Stimulated activated CD4-positive, alpha-beta T cell treated with anti-CD3 and anti-CD28 coated beads, TNF-alpha, amount 100 ng/mL, for 1 hour (primary cell): Measurements from ENCODE around the gene PRRT1.
"Not testable (repeated sequence)": the region's sequence is repeated elsewhere in the genome, so short reads cannot be mapped to it uniquely, and the experiment has no call there.

Source experiments
- DNase-seq, 3 donors: peaks; one replicate each; pipeline ENCODE4 v3.0.0-alpha.2; 2020; ENCODE audit warnings: low read depth in 3 of 3, low spot score in 1 of 3

The PRRT1 gene

GRCh38 chr6:32152769-32153563 is 1.2 kb upstream of the PRRT1 start:
- no peak for DNase-seq

GRCh38 chr6:32151181-32151862 is 417 bp downstream of the PRRT1 start:
- no peak for DNase-seq

DNA sequence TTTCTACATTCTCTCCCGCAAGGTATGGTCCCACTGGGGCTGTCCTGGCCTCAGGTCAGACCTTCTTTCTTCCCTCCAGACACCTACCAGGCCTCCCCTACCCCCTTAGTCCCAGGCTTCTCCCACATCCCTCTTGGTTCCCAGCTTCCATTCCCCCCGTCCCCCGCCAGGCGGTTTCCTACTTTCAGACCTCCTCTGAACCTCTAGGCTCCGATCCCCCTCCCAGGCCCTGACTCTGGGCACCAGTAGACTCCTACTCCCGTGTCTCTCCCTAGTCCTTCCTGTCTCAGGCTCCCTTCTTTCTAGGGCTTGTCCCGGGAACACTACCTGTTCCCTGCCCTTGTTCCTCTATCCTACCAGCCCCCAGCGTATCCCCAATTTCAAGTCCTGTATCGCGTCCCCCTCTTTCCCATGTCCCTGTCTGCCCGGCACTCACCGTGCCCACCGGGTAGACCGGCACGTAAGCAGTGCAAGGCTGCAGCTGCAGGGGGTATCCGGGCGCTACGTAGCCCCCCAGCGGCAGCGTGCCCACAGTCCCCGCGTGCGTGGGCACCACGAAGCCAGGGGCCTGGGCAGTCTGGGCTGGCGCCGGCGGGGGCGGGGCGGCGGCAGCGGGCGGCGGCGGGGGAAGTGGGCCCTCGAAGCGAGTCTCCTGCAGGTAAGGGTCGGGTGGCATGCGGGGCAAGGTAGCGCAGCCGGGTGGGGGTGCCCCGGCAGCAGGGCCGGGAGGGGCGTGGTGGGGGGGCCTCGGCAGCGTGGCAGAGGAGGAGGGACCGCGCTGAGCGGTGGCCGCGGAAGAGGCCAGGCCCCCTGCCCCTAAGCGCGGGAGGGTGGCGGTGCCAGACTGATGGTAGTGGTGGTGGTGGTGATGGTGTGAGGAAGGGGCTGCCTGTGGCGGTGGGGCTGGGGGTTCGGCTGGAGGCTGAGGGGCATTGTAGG is 1.5 kb downstream of the PRRT1 start:
- no peak for DNase-seq

DNA sequence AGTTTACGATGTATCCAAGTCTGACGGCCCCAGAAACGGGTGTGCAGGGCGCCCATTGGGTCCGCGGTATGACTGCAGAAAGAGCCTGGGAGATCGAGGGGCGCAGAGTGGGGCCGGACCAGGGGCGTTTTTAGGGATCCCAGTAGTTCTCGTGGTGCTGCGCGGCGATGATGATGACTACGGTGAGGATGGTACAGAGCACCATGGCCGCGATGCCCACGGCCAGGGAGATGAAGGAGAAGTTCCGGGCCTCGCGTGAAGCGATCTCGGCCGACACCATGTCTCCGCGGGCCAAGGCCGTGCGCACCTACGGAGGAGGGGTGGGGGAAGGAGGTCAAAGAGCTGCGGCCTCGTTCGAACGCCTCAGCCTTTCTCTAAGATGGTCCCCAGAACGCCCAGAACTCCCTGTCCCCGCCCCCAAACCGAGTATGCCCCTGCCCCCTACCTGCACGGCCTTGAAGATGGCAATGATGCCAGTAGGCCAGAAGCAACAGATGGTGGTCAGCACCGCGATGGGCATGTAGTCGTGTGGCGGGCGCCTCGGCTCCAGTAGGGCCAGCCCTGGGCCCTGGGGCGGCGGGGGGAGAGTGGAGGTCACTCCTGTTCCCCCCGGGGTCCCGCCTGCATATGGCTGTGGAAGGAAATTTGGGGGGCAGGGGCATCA is 2.5 kb downstream of the PRRT1 start:
- DNase-seq, result no peak

GRCh38 chr6:32148289-32149091 is 3.2 kb downstream of the PRRT1 start:
- DNase-seq, result peak; percentile 16 to 64 (median 36)

GRCh38 chr6:32147401-32148132 is 4.2 kb downstream of the PRRT1 start:
- DNase-seq, result no peak

DNA sequence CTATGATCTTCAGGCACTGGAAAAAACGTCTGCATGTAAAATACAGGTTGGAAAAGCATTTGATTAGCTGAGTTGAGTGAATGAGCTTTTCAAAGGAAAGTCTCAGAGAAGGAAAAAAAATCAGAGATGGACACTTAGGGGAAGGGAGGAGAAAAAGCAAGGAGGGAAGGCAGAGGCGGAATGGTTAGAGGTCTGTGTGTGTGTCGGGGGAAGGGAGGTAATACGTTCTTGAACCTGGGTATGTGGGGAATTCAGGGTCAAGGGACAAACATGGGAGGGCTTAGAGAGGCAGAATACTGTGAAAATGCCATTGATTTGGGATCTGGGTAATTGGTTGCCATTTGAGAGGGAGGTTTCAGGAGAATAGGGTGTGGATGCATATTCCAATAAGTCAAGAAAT is 5.1 kb downstream of the PRRT1 start:
- no peak for DNase-seq

DNA sequence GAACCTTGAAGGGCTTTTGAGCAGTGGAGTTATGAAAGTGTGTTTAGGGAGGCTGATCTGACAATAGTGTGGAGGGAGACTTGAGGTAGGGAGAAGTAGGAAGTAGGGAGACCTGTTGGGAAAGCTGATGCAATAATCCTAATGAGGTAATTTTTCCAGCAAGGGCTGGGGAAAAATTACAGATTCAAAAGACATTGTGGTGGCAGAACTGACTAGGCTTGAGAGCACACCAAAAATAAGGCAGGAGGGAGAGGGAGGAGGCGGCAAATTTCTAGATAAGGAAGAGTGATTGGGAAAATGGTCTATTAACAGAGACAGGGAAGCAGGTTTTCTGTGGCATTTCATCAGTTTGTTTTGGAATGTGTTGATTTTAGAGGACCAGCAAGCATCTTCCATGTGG is 5.5 kb downstream of the PRRT1 start:
- DNase-seq, result no peak

DNA sequence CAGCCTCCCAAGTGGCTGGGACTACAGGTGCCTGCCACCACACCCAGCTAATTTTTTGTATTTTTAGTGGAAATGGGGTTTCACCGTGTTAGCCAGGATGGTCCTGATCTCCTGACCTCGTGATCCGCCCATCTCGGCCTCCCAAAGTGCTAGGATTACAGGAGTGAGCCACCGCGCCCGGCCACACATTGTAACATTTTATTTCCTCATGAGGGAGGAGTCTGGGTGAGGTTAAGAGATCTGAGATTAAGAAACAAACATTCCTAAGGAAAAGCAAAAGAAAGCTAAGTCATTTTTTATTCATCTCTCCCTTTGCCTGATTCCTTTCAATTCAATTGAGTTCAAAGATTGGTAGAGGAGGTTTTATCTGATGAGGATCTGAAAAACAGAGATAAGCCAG is 7.5 kb downstream of the PRRT1 start:
- DNase-seq, result not testable (repeated sequence)

GRCh38 chr6:32140420-32141046 is 11.2 kb downstream of the PRRT1 start:
- DNase-seq, result no peak

- DNase-seq, result no peak
Observed at GRCh38 chr6:32139590-32139989, 12.1 kb downstream of the PRRT1 start.

- DNase-seq, result no peak
Observed at GRCh38 chr6:32137454-32137853, 14.3 kb downstream of the PRRT1 start.

GRCh38 chr6:32133786-32134185 is 18.0 kb downstream of the PRRT1 start:
- DNase-seq, result no peak

DNA sequence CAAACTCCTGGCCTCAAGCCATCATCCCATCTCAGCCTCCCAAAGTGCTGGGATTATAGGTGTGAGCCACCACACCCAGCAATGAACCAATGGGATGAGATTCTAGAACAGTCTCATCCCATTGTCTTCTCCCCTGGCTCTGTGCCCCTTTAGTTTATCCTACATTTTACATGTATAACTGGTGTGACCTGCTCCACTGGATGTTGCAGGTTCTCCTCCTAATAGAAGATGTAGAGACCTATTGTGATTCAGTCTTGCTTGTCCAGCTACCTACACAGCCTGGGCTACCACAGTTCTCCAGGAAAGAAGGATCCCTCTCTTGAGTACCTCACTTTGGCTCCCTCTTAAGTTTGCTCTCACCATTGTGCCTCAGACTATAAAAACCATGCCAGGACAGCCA is 19.6 kb downstream of the PRRT1 start:
- DNase-seq, result no peak

GRCh38 chr6:32131439-32131948 is 20.2 kb downstream of the PRRT1 start:
- no peak for DNase-seq

GRCh38 chr6:32129297-32130088 is 22.2 kb downstream of the PRRT1 start:
- DNase-seq, result no peak

DNA sequence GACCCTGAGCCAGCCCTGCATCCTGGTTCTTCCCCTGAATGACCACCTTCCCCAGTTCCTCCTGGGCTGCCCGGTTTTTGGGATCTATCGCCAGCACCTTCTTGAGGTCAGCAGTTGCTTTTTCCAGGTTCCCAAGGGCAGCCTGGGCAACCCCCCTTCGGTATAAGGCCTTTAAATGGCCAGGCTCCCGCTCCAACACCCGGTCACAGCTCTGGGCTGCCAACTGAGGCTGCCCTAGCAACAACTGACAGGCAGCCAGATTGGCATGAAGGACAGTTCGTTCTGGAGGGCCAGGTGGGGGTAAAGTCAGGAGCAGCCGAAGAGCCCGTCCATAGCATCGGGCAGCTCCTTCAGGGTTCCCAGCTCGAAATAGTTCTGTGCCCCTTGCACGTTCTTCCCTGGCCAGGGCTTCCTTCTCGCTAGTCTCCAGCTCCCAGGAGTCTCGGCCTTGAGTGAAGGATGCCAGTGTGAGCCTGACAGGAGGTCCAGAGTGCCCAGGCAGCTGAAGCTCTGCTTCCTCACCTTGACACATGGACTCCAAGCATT is 22.9 kb downstream of the PRRT1 start:
- no peak for DNase-seq
